Measurements from ENCODE around the gene LRG1.

The LRG1 gene

GRCh38 chr19:4506449-4507149 is 33.2 kb downstream of the LRG1 start:
- DNase-seq = no peak

GRCh38 chr19:4505570-4506448 is 34.0 kb downstream of the LRG1 start:
- DNase-seq = no peak

- no peak for DNase-seq
These were observed 34.8 kb downstream of the LRG1 start for GRCh38 chr19:4504891-4505569.

- peak; percentile 69 for DNase-seq
These were observed 35.5 kb downstream of the LRG1 start for GRCh38 chr19:4504297-4504701.

- DNase-seq = no peak
These were observed 36.0 kb downstream of the LRG1 start for GRCh38 chr19:4503825-4504170.

- DNase-seq = no peak
These were observed 36.6 kb downstream of the LRG1 start for GRCh38 chr19:4503132-4503824.

- DNase-seq = no peak
These were observed 37.3 kb downstream of the LRG1 start for GRCh38 chr19:4502282-4503131.

- DNase-seq = no peak
These were observed 38.1 kb downstream of the LRG1 start for GRCh38 chr19:4501691-4502090.

- no peak for DNase-seq
These were observed 38.8 kb downstream of the LRG1 start for GRCh38 chr19:4500841-4501591.

- no peak for DNase-seq
These were observed 40.0 kb downstream of the LRG1 start for GRCh38 chr19:4499855-4500254.

GRCh38 chr19:4499318-4499717 is 40.5 kb downstream of the LRG1 start:
- no peak for DNase-seq

- DNase-seq = no peak
These were observed 41.1 kb downstream of the LRG1 start for GRCh38 chr19:4498694-4499093.

- no peak for DNase-seq
These were observed 42.0 kb downstream of the LRG1 start for GRCh38 chr19:4497770-4498389.

- DNase-seq = no peak
These were observed 43.5 kb downstream of the LRG1 start for GRCh38 chr19:4496304-4496703.

- DNase-seq = no peak
These were observed 44.4 kb downstream of the LRG1 start for GRCh38 chr19:4495471-4495870.

- DNase-seq = no peak
These were observed 45.2 kb downstream of the LRG1 start for GRCh38 chr19:4494691-4495064.

- DNase-seq = no peak
These were observed 45.7 kb downstream of the LRG1 start for GRCh38 chr19:4493929-4494690.

- DNase-seq = no peak
These were observed 46.5 kb downstream of the LRG1 start for GRCh38 chr19:4493104-4493928.
